ENCODE results near the gene SDK2.

SDK2 gene

GRCh38 chr17:73350864-73351263 lies 293.4 kb downstream of the SDK2 start:
- H3K9me3 ChIP-seq (replicated peaks; ENCODE audit: insufficient read depth, low read length) = no peaks in the 10 kb centered on the region
- no peaks in the 10 kb centered on the region for H3K79me2 ChIP-seq (ENCODE audit: low read length)
- no peak overlapping the region for H3K4me3 ChIP-seq (ENCODE audit: low read length)
- H3K9ac ChIP-seq (ENCODE audit: low read length) = no peak overlapping the region
- no peak overlapping the region for H3K4me2 ChIP-seq (ENCODE audit: low read depth, low read length)
- H3K27me3 ChIP-seq (replicated peaks; ENCODE audit: insufficient read depth, low read length) = no peaks in the 10 kb centered on the region; the same call in 1 of the 2 replicates
- no peak overlapping the region for H3K27ac ChIP-seq (ENCODE audit: low read length)
- H3K9me2 ChIP-seq (replicated peaks; ENCODE audit: insufficient read depth, low read length) = no peaks in the 10 kb centered on the region
- no peaks in the 10 kb centered on the region for H4K20me1 ChIP-seq (ENCODE audit: insufficient read depth, low read length)
- no peaks in the 10 kb centered on the region for H3K36me3 ChIP-seq (replicated peaks; ENCODE audit: insufficient read depth, low read length)
- no peak for DNase-seq
- H3F3A ChIP-seq (ENCODE audit: insufficient read depth, low read length) = no peaks in the 10 kb centered on the region
- TF ChIP-seq, protein P1, sequence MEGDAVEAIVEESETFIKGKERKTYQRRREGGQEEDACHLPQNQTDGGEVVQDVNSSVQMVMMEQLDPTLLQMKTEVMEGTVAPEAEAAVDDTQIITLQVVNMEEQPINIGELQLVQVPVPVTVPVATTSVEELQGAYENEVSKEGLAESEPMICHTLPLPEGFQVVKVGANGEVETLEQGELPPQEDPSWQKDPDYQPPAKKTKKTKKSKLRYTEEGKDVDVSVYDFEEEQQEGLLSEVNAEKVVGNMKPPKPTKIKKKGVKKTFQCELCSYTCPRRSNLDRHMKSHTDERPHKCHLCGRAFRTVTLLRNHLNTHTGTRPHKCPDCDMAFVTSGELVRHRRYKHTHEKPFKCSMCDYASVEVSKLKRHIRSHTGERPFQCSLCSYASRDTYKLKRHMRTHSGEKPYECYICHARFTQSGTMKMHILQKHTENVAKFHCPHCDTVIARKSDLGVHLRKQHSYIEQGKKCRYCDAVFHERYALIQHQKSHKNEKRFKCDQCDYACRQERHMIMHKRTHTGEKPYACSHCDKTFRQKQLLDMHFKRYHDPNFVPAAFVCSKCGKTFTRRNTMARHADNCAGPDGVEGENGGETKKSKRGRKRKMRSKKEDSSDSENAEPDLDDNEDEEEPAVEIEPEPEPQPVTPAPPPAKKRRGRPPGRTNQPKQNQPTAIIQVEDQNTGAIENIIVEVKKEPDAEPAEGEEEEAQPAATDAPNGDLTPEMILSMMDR (IDR thresholded peaks at IDR 0.05; ENCODE audit: low read length) = no peak
- TF ChIP-seq EZH2 (optimal IDR thresholded peaks at IDR 0.05; ENCODE audit: low read depth, low read length) (no peak), EZH2phosphoT487 (IDR thresholded peaks at IDR 0.05; ENCODE audit: low read length) (no peak)
- no peaks in the 10 kb centered on the region for H3K4me1 ChIP-seq (ENCODE audit: low read length)
- H2AFZ ChIP-seq (ENCODE audit: low read length) = no peak overlapping the region

GRCh38 chr17:73349647-73350046 lies 294.6 kb downstream of the SDK2 start:
- Histone ChIP-seq H3K27ac (ENCODE audit: low read length) (no peak overlapping the region), H3K9ac (ENCODE audit: low read length) (no peak overlapping the region), H2AFZ (ENCODE audit: low read length) (no peak overlapping the region), H3K4me3 (ENCODE audit: low read length) (no peak overlapping the region), H3K4me1 (ENCODE audit: low read length) (no peaks in the 10 kb centered on the region), H4K20me1 (ENCODE audit: insufficient read depth, low read length) (no peaks in the 10 kb centered on the region), H3K9me3 (replicated peaks; ENCODE audit: insufficient read depth, low read length) (no peaks in the 10 kb centered on the region), H3K27me3 (replicated peaks; ENCODE audit: insufficient read depth, low read length) (peaks cover 2% of the 10 kb centered on the region; the same call in 1 of the 2 replicates), H3F3A (ENCODE audit: insufficient read depth, low read length) (no peaks in the 10 kb centered on the region), H3K36me3 (replicated peaks; ENCODE audit: insufficient read depth, low read length) (no peaks in the 10 kb centered on the region), H3K4me2 (ENCODE audit: low read depth, low read length) (no peak overlapping the region), H3K79me2 (ENCODE audit: low read length) (no peaks in the 10 kb centered on the region), H3K9me2 (replicated peaks; ENCODE audit: insufficient read depth, low read length) (no peaks in the 10 kb centered on the region)
- no peak for TF ChIP-seq EZH2phosphoT487 (IDR thresholded peaks at IDR 0.05; ENCODE audit: low read length)
- TF ChIP-seq, protein P1 (IDR thresholded peaks at IDR 0.05; ENCODE audit: low read length) = no peak
- no peak for TF ChIP-seq EZH2 (optimal IDR thresholded peaks at IDR 0.05; ENCODE audit: low read depth, low read length)
- DNase-seq = no peak

- no peaks in the 10 kb centered on the region for H3K36me3 ChIP-seq (replicated peaks; ENCODE audit: insufficient read depth, low read length)
- H4K20me1 ChIP-seq (ENCODE audit: insufficient read depth, low read length) = no peaks in the 10 kb centered on the region
- H3K9me2 ChIP-seq (replicated peaks; ENCODE audit: insufficient read depth, low read length) = no peaks in the 10 kb centered on the region
- no peaks in the 10 kb centered on the region for H3F3A ChIP-seq (ENCODE audit: insufficient read depth, low read length)
- H3K4me1 ChIP-seq (ENCODE audit: low read length) = no peaks in the 10 kb centered on the region
- no peak overlapping the region for H3K9ac ChIP-seq (ENCODE audit: low read length)
- no peaks in the 10 kb centered on the region for H3K9me3 ChIP-seq (replicated peaks; ENCODE audit: insufficient read depth, low read length)
- H3K79me2 ChIP-seq (ENCODE audit: low read length) = no peaks in the 10 kb centered on the region
- no peak overlapping the region for H3K4me2 ChIP-seq (ENCODE audit: low read depth, low read length)
- no peak overlapping the region for H3K4me3 ChIP-seq (ENCODE audit: low read length)
- no peak overlapping the region for H2AFZ ChIP-seq (ENCODE audit: low read length)
- peaks cover 7% of the 10 kb centered on the region; the same call in 1 of the 2 replicates for H3K27me3 ChIP-seq (replicated peaks; ENCODE audit: insufficient read depth, low read length)
- TF ChIP-seq, protein P1 (IDR thresholded peaks at IDR 0.05; ENCODE audit: low read length) = no peak
- TF ChIP-seq EZH2phosphoT487 (IDR thresholded peaks at IDR 0.05; ENCODE audit: low read length) (no peak), EZH2 (optimal IDR thresholded peaks at IDR 0.05; ENCODE audit: low read depth, low read length) (no peak)
- H3K27ac ChIP-seq (ENCODE audit: low read length) = no peak overlapping the region
- DNase-seq = no peak
These were observed 295.1 kb downstream of the SDK2 start for GRCh38 chr17:73349138-73349537.

All from MM.1S (cell line).